Measurements from ENCODE around the gene ANO10.

Gene ANO10

DNA sequence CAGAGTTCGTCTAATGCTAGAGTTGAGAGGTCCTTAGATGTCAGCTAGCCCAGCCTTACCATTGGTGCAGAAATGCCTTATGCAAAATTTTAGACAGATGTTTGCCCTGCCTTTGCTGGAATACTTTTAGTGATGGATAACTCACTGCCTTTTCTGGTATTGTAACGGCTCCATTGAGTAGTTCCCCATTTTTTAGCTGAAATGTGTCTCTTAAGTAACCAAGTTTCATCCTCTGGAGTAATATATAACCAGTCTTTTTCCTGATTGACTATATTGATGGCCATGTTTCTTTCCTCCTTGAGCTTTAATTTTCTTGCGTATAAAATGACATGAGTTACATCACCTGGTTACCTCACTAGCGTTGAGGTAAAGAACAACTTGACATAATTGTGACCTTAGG, 290.4 kb downstream of the ANO10 start:
- TF ChIP-seq ZNF768 (tag by site-specific recombination; IDR thresholded peaks at IDR 0.05) (no peak), ZNF654 (tag by site-specific recombination; IDR thresholded peaks at IDR 0.05; ENCODE audit: low read depth) (no peak), KLF7 (tag by site-specific recombination; IDR thresholded peaks at IDR 0.05; ENCODE audit: borderline replicate concordance) (no peak), ZNF830 (tag by site-specific recombination; IDR thresholded peaks at IDR 0.05; ENCODE audit: low read depth) (no peak)
- no peak overlapping the region for H3K4me3 ChIP-seq (ENCODE audit: low read depth, low read length)
- H3K27ac ChIP-seq (ENCODE audit: extremely low read depth, low read depth, low read length) = no peak overlapping the region
- POLR2A ChIA-PET = no interaction called here
- CTCF ChIA-PET = no interaction called here
- peaks cover 3 to 21% of the 10 kb centered on the region in 2 experiments; a peak in 2 of 3 replicates for H3K36me3 ChIP-seq (ENCODE audit: control insufficient read depth in 2 of 2, insufficient read depth in 1 of 2, low read length in 2 of 2)
- H3K4me1 ChIP-seq (ENCODE audit: control insufficient read depth, insufficient read depth, low read length) = peaks cover 2% of the 10 kb centered on the region; the same call in 1 of the 2 replicates
- no peaks in the 10 kb centered on the region for H3K9me3 ChIP-seq (ENCODE audit: control insufficient read depth, insufficient read depth, low read depth, low read length)

DNA sequence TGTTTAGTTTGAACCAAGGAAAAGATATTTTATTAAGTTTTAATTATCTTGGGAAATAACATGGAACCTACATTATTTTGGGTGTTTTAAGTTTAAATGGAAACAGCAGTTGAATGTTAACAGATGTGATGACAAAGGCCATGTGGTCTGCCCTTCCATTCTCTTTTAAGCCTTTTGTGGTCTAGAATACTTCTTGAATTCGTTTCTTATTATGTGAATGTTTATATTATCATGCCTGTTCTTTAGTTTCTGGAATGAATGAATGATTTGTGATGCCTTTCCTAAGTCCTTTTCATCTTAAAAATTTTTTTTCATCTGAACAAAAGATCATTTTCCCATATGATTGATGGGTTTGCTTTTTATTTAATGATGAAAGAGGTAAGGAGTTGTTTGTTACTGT, 290.8 kb downstream of the ANO10 start:
- H3K4me1 ChIP-seq (ENCODE audit: control insufficient read depth, insufficient read depth, low read length) = peaks cover 2% of the 10 kb centered on the region; the same call in 1 of the 2 replicates
- peaks cover 3 to 20% of the 10 kb centered on the region in 2 experiments; a peak in 2 of 3 replicates for H3K36me3 ChIP-seq (ENCODE audit: control insufficient read depth in 2 of 2, insufficient read depth in 1 of 2, low read length in 2 of 2)
- ChIA-PET POLR2A (no interaction called here), CTCF (no interaction called here)
- H3K27ac ChIP-seq (ENCODE audit: extremely low read depth, low read depth, low read length) = no peak overlapping the region
- no peak overlapping the region for H3K4me3 ChIP-seq (ENCODE audit: low read depth, low read length)
- no peak for TF ChIP-seq ZNF585B (tag by site-specific recombination; IDR thresholded peaks at IDR 0.05)
- no peak for TF ChIP-seq ZFP69B (tag by site-specific recombination; IDR thresholded peaks at IDR 0.05)
- no peak for TF ChIP-seq ZNF140 (tag by site-specific recombination; IDR thresholded peaks at IDR 0.05)
- TF ChIP-seq, protein P1, sequence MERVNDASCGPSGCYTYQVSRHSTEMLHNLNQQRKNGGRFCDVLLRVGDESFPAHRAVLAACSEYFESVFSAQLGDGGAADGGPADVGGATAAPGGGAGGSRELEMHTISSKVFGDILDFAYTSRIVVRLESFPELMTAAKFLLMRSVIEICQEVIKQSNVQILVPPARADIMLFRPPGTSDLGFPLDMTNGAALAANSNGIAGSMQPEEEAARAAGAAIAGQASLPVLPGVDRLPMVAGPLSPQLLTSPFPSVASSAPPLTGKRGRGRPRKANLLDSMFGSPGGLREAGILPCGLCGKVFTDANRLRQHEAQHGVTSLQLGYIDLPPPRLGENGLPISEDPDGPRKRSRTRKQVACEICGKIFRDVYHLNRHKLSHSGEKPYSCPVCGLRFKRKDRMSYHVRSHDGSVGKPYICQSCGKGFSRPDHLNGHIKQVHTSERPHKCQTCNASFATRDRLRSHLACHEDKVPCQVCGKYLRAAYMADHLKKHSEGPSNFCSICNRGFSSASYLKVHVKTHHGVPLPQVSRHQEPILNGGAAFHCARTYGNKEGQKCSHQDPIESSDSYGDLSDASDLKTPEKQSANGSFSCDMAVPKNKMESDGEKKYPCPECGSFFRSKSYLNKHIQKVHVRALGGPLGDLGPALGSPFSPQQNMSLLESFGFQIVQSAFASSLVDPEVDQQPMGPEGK (tag by site-specific recombination; IDR thresholded peaks at IDR 0.05) = no peak
- no peak for TF ChIP-seq ZBTB17 (tag by site-specific recombination; IDR thresholded peaks at IDR 0.05)
- no peak for TF ChIP-seq ZNF350 (tag by site-specific recombination; IDR thresholded peaks at IDR 0.05)
- TF ChIP-seq ZNF544 (tag by site-specific recombination; IDR thresholded peaks at IDR 0.05) = no peak
- no peak for TF ChIP-seq RBAK (tag by site-specific recombination; IDR thresholded peaks at IDR 0.05)
- no peaks in the 10 kb centered on the region for H3K9me3 ChIP-seq (ENCODE audit: control insufficient read depth, insufficient read depth, low read depth, low read length)

DNA sequence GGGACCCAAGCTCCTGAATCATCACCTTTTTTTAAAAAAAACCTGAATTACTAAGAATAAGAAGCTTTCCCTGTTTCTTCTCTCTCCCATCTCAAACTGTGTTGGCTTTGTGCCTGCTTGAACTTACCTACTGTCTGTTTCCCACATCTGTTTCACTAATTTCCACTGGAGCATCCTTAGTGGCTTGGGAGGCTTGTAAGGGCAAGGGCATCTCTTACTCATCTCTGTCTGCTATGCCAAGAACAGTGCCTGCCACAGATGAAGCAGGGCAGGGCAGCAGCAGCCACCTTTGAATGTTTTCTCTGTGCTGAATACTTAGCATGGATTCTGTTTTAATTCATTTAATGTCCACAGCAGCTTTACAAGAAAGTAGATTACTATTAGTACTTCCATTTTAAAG, 293.2 kb downstream of the ANO10 start:
- TF ChIP-seq HOXD13 (CRISPR knock-in tag; IDR thresholded peaks at IDR 0.05; ENCODE audit: borderline replicate concordance) = no peak
- TF ChIP-seq REPIN1 (tag by site-specific recombination; IDR thresholded peaks at IDR 0.05; ENCODE audit: low read depth) = no peak
- no peak for TF ChIP-seq RBAK (tag by site-specific recombination; IDR thresholded peaks at IDR 0.05)
- no peak for TF ChIP-seq SP7 (tag by site-specific recombination; IDR thresholded peaks at IDR 0.05)
- no peak for TF ChIP-seq ZNF48 (tag by site-specific recombination; IDR thresholded peaks at IDR 0.05)
- TF ChIP-seq ZNF248 (tag by site-specific recombination; IDR thresholded peaks at IDR 0.05) = no peak
- no peak for TF ChIP-seq ZFP41 (tag by site-specific recombination; IDR thresholded peaks at IDR 0.05; ENCODE audit: borderline replicate concordance)
- no peak for TF ChIP-seq PRDM1 (tag by site-specific recombination; IDR thresholded peaks at IDR 0.05)
- TF ChIP-seq ZNF37A (tag by site-specific recombination; IDR thresholded peaks at IDR 0.05) = no peak
- TF ChIP-seq, protein P2, sequence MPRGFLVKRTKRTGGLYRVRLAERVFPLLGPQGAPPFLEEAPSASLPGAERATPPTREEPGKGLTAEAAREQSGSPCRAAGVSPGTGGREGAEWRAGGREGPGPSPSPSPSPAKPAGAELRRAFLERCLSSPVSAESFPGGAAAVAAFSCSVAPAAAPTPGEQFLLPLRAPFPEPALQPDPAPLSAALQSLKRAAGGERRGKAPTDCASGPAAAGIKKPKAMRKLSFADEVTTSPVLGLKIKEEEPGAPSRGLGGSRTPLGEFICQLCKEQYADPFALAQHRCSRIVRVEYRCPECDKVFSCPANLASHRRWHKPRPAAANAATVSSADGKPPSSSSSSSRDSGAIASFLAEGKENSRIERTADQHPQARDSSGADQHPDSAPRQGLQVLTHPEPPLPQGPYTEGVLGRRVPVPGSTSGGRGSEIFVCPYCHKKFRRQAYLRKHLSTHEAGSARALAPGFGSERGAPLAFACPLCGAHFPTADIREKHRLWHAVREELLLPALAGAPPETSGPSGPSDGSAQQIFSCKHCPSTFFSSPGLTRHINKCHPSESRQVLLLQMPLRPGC (tag by site-specific recombination; IDR thresholded peaks at IDR 0.05) = no peak
- ChIA-PET CTCF (no interaction called here), POLR2A (no interaction called here)
- peaks cover 0 to 6% of the 10 kb centered on the region in 2 experiments; a peak in 1 of 3 replicates for H3K36me3 ChIP-seq (ENCODE audit: control insufficient read depth in 2 of 2, insufficient read depth in 1 of 2, low read length in 2 of 2)
- H3K4me1 ChIP-seq (ENCODE audit: control insufficient read depth, insufficient read depth, low read length) = peaks cover 2% of the 10 kb centered on the region; the same call in 1 of the 2 replicates
- no peak overlapping the region for H3K27ac ChIP-seq (ENCODE audit: extremely low read depth, low read depth, low read length)
- H3K9me3 ChIP-seq (ENCODE audit: control insufficient read depth, insufficient read depth, low read depth, low read length) = no peaks in the 10 kb centered on the region
- H3K4me3 ChIP-seq (ENCODE audit: low read depth, low read length) = no peak overlapping the region
